WTC11 (cell line): ENCODE results near the gene AZIN2. TPM values are rescaled to one million over a fixed set of nuclear protein-coding genes. Genes with fewer than 3 reads are reported as not detected.
A peak's percentile ranks its signal among the peaks of the same experiment; 100 is the strongest.

Source experiments
- ATAC-seq: fragments of 200-7000 bp; cut with Tn5 transposase; 2 replicates; pipeline ENCODE4 v1.10.0; 2021; ENCODE audit warnings: mild to moderate bottlenecking, moderate library complexity
- CTCF ChIA-PET: fragments of 300-600 bp; sonication (Branson Sonifier 250); formaldehyde crosslinking; loops from one replicate; lab custom pipeline; 2021; ENCODE audit warnings: antibody characterized with exemption; lab: Charles Lee
- POLR2A ChIA-PET: fragments of 350-600 bp; sonication (Branson Sonifier 250); formaldehyde crosslinking; loops from one replicate; lab custom pipeline; 2021; ENCODE audit warnings: antibody characterized with exemption; lab: Charles Lee
- DNase-seq: peaks from one replicate; pipeline ENCODE4 v3.0.0; 2021; ENCODE audit warnings: low spot score
- H3K27ac Mint-ChIP-seq: 2 replicates; pipeline ENCODE4 v1.8.0; 2021; ENCODE audit warnings: mixed read lengths
- H3K27me3 Mint-ChIP-seq: 2 replicates; pipeline ENCODE4 v1.8.0; 2021; ENCODE audit warnings: low read depth, mild to moderate bottlenecking, moderate library complexity, mixed read lengths
- H3K36me3 Mint-ChIP-seq: 2 replicates; pipeline ENCODE4 v1.8.0; 2021; ENCODE audit warnings: mixed read lengths
- H3K4me1 Mint-ChIP-seq: 2 replicates; pipeline ENCODE4 v1.8.0; 2022; ENCODE audit warnings: mixed read lengths
- H3K4me3 Mint-ChIP-seq: 2 replicates; pipeline ENCODE4 v1.8.0; 2021; ENCODE audit warnings: mild to moderate bottlenecking, moderate library complexity, mixed read lengths
- H3K9me3 Mint-ChIP-seq: 2 replicates; pipeline ENCODE4 v1.8.0; 2021; ENCODE audit warnings: mixed read lengths
- CREB1 ChIP-seq: sonication (generic); formaldehyde crosslinking; IDR thresholded peaks from 2 replicates; pipeline ENCODE4 v1.8.0; 2023; ENCODE audit warnings: mild to moderate bottlenecking, missing genetic modification reagents
- FOXK1 ChIP-seq: sonication (generic); formaldehyde crosslinking; IDR thresholded peaks from 2 replicates; pipeline ENCODE4 v1.8.0; 2022; ENCODE audit warnings: mild to moderate bottlenecking, moderate library complexity, missing genetic modification reagents
- IRF2 ChIP-seq: sonication (generic); formaldehyde crosslinking; IDR thresholded peaks from 2 replicates; pipeline ENCODE4 v1.8.0; 2022; ENCODE audit warnings: low read depth, missing genetic modification reagents, borderline replicate concordance
- JUN ChIP-seq: sonication (generic); formaldehyde crosslinking; IDR thresholded peaks from 2 replicates; pipeline ENCODE4 v1.8.0; 2023; ENCODE audit warnings: mild to moderate bottlenecking, missing genetic modification reagents
- MYBL2 ChIP-seq: sonication (generic); formaldehyde crosslinking; IDR thresholded peaks from 2 replicates; pipeline ENCODE4 v1.8.1; 2023; ENCODE audit warnings: mild to moderate bottlenecking, moderate library complexity, missing genetic modification reagents
- NFYB ChIP-seq: sonication (generic); formaldehyde crosslinking; conservative IDR thresholded peaks from 2 replicates; pipeline ENCODE4 v1.8.0; 2022; ENCODE audit warnings: low read depth, missing genetic modification reagents
- SP1 ChIP-seq: sonication (generic); formaldehyde crosslinking; conservative IDR thresholded peaks from 2 replicates; pipeline ENCODE4 v1.8.1; 2022; ENCODE audit warnings: missing genetic modification reagents
- TEAD4 ChIP-seq: sonication (generic); formaldehyde crosslinking; IDR thresholded peaks from 2 replicates; pipeline ENCODE4 v1.8.0; 2022; ENCODE audit warnings: mild to moderate bottlenecking, missing genetic modification reagents
- ZBTB21 ChIP-seq: sonication (generic); formaldehyde crosslinking; IDR thresholded peaks from 2 replicates; pipeline ENCODE4 v1.8.1; 2023; ENCODE audit warnings: mild to moderate bottlenecking, missing genetic modification reagents, borderline replicate concordance
- ZNF263 ChIP-seq: sonication (generic); formaldehyde crosslinking; IDR thresholded peaks from 2 replicates; pipeline ENCODE4 v1.8.1; 2022; ENCODE audit warnings: low read depth, mild to moderate bottlenecking, moderate library complexity, missing genetic modification reagents
- ZNF396 ChIP-seq: fragments of 250-450 bp; sonication (Bioruptor Pico); IDR thresholded peaks from 2 replicates; pipeline ENCODE4 v1.8.0; 2021; ENCODE audit warnings: mild to moderate bottlenecking, moderate library complexity, borderline replicate concordance
- ZNF416 ChIP-seq: fragments of 250-450 bp; sonication (Bioruptor Pico); IDR thresholded peaks from 2 replicates; pipeline ENCODE4 v1.9.0; 2021; ENCODE audit warnings: mild to moderate bottlenecking, inconsistent platforms
- total RNA-seq: library from RNA; stranded (reverse); gene quantifications from 3 replicates; pipeline ENCODE4 v1.2.3, GENCODE V29; 2021
- TF ChIP-seq, protein P1 (sequence below): fragments of 200-600 bp; IDR thresholded peaks from 2 replicates; pipeline ENCODE4 v1.8.0; 2022; ENCODE audit warnings: antibody characterized with exemption
- TF ChIP-seq, protein P2 (sequence below): sonication (generic); formaldehyde crosslinking; IDR thresholded peaks from 2 replicates; pipeline ENCODE4 v1.8.1; 2022; ENCODE audit warnings: low read depth, mild to moderate bottlenecking, moderate library complexity, missing genetic modification reagents, borderline replicate concordance
- TF ChIP-seq, protein P3 (sequence below): sonication (generic); formaldehyde crosslinking; IDR thresholded peaks from 2 replicates; pipeline ENCODE4 v1.8.0; 2022; ENCODE audit warnings: mild to moderate bottlenecking, missing genetic modification reagents
- TF ChIP-seq, protein P4 (sequence below): fragments of 250-450 bp; sonication (Bioruptor Pico); IDR thresholded peaks from 2 replicates; pipeline ENCODE4 v2.1.2; 2022; ENCODE audit warnings: mild to moderate bottlenecking, moderate library complexity
- TF ChIP-seq, protein P5 (sequence below): sonication (generic); formaldehyde crosslinking; IDR thresholded peaks from 2 replicates; pipeline ENCODE4 v1.8.0; 2022; ENCODE audit warnings: mild to moderate bottlenecking, missing genetic modification reagents
- TF ChIP-seq, protein P6 (sequence below): sonication (generic); formaldehyde crosslinking; IDR thresholded peaks from 2 replicates; pipeline ENCODE4 v1.8.1; 2023; ENCODE audit warnings: mild to moderate bottlenecking, missing genetic modification reagents, moderate library complexity
- TF ChIP-seq, protein P7 (sequence below): fragments of 250-450 bp; sonication (Bioruptor Pico); IDR thresholded peaks from 2 replicates; pipeline ENCODE4 v1.9.0; 2021; ENCODE audit warnings: mild to moderate bottlenecking

Gene AZIN2
- total RNA-seq, 1 experiment from 2014 or later = 1.7 TPM

DNA sequence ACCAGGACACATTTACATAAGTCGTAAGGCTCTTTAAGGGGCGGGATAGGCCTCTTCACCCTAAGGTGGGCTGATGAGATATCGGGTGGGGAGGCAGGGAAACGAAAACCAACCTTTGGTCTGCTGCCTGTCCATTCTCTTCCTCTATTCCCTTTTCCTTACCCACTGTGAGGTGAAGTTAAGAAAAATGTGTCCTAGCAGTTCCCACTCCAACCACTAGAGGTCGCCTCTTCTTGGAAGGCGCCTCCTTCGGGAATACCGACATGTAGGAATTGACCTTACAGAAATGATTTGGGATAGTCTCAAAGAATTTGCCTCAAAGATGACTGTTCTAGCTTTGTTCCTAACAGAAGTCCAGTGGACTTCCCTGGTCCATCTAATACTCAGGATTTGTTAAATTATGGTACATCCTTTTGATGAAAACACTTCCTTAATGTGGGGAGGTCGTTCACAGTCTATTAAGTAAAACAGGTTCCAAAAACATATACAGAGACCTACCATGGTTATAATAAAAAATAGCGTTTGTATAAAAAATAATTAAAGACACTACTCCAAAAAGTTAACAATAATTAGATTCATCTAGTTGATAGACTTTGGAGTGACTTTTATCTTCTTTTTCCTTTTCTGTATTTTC is 14.1 kb downstream of the AZIN2 start:
- Mint-ChIP-seq H3K36me3 (no peaks in the 10 kb centered on the region), H3K4me3 (no peak overlapping the region), H3K9me3 (no peaks in the 10 kb centered on the region), H3K27ac (no peak overlapping the region), H3K27me3 (peaks cover 21% of the 10 kb centered on the region), H3K4me1 (peaks cover 16% of the 10 kb centered on the region)
- ChIA-PET POLR2A (no interaction called here), CTCF (interaction anchor here (0.9 to 3.2 kb wide), 10 partner anchors 9 to 203 kb away, joined by 3 to 21 read pairs (median 4); partner anchors contain the start of gene AZIN2)
- ATAC-seq = peak; percentile 38
- peak; percentile 82 for DNase-seq
- TF ChIP-seq TEAD4 (CRISPR knock-in tag) = no peak
- TF ChIP-seq FOXK1 (CRISPR knock-in tag) = no peak
- TF ChIP-seq, protein P1, sequence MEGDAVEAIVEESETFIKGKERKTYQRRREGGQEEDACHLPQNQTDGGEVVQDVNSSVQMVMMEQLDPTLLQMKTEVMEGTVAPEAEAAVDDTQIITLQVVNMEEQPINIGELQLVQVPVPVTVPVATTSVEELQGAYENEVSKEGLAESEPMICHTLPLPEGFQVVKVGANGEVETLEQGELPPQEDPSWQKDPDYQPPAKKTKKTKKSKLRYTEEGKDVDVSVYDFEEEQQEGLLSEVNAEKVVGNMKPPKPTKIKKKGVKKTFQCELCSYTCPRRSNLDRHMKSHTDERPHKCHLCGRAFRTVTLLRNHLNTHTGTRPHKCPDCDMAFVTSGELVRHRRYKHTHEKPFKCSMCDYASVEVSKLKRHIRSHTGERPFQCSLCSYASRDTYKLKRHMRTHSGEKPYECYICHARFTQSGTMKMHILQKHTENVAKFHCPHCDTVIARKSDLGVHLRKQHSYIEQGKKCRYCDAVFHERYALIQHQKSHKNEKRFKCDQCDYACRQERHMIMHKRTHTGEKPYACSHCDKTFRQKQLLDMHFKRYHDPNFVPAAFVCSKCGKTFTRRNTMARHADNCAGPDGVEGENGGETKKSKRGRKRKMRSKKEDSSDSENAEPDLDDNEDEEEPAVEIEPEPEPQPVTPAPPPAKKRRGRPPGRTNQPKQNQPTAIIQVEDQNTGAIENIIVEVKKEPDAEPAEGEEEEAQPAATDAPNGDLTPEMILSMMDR = peak; percentile 97
- TF ChIP-seq, protein P2, sequence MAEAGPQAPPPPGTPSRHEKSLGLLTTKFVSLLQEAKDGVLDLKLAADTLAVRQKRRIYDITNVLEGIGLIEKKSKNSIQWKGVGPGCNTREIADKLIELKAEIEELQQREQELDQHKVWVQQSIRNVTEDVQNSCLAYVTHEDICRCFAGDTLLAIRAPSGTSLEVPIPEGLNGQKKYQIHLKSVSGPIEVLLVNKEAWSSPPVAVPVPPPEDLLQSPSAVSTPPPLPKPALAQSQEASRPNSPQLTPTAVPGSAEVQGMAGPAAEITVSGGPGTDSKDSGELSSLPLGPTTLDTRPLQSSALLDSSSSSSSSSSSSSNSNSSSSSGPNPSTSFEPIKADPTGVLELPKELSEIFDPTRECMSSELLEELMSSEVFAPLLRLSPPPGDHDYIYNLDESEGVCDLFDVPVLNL (CRISPR knock-in tag) = no peak
- TF ChIP-seq, protein P3, sequence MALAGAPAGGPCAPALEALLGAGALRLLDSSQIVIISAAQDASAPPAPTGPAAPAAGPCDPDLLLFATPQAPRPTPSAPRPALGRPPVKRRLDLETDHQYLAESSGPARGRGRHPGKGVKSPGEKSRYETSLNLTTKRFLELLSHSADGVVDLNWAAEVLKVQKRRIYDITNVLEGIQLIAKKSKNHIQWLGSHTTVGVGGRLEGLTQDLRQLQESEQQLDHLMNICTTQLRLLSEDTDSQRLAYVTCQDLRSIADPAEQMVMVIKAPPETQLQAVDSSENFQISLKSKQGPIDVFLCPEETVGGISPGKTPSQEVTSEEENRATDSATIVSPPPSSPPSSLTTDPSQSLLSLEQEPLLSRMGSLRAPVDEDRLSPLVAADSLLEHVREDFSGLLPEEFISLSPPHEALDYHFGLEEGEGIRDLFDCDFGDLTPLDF = no peak

DNA sequence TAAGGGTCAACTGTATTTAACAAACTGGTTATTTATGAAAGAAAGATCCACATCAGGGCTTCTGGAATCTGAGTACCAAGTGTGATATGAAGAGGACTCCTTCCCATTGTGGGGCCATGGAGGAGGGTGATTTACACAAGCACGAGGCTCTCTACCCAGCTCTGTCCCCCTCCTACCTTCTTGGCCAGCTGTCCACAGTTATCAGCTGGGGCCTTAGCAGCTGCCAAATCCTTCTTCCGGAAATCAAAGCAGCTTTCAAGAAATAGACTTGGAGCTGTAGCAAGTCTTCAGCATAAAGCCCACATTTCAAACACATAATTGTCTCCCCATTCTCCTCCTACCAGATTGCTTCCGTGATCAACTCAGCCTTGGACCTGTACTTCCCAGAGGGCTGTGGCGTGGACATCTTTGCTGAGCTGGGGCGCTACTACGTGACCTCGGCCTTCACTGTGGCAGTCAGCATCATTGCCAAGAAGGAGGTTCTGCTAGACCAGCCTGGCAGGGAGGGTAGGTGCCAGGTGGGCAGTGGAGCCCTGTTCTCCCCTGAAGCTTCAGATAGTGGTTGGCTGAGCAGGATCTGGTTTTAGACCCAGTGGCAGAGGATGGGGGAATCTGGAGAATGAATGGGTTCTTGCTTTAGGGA is 15.5 kb downstream of the AZIN2 start:
- Mint-ChIP-seq H3K9me3 (no peaks in the 10 kb centered on the region), H3K4me3 (no peak overlapping the region), H3K4me1 (peaks cover 21% of the 10 kb centered on the region), H3K27me3 (peaks cover 24% of the 10 kb centered on the region), H3K36me3 (no peaks in the 10 kb centered on the region), H3K27ac (no peak overlapping the region)
- CTCF ChIA-PET = interaction anchor here (0.6 to 2.2 kb wide), 11 partner anchors 10 to 375 kb away, joined by 3 to 9 read pairs (median 3); no protein-coding TSS in a partner anchor
- POLR2A ChIA-PET = interaction anchor here (0.5 kb wide), 1 partner anchor 293 kb away, joined by 4 read pairs; no protein-coding TSS in a partner anchor
- TF ChIP-seq, protein P4, sequence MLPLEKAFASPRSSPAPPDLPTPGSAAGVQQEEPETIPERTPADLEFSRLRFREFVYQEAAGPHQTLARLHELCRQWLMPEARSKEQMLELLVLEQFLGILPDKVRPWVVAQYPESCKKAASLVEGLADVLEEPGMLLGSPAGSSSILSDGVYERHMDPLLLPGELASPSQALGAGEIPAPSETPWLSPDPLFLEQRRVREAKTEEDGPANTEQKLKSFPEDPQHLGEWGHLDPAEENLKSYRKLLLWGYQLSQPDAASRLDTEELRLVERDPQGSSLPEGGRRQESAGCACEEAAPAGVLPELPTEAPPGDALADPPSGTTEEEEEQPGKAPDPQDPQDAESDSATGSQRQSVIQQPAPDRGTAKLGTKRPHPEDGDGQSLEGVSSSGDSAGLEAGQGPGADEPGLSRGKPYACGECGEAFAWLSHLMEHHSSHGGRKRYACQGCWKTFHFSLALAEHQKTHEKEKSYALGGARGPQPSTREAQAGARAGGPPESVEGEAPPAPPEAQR (CRISPR knock-in tag) = no peak
- TF ChIP-seq, protein P2 (CRISPR knock-in tag) = no peak
- TF ChIP-seq ZNF396 (CRISPR knock-in tag) (no peak), ZNF263 (CRISPR knock-in tag) (no peak), IRF2 (CRISPR knock-in tag) (no peak), MYBL2 (CRISPR knock-in tag) (no peak)
- DNase-seq (no peak), ATAC-seq (no peak)

DNA sequence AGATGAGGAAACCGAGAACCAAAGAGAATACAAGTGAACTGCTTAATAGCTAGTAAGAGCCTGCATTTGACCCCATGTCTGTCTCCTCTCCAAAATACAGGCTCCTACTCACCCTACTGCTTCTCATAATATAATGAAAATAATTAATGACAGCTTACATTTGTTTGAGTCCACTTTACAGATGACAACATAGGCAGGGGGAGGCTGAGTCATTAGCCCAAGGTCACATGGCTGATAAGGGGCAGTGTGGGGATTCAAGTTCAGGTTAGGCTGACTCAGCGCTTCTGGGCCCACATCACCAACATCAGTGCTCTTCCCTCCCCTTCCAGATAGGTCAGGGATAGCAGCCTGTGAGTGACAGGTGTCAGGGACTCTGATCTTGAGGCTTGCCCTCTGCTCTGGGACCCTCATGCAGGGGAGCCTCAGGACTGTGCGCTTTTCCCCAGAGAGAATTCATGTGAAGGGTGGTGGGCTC is 16.2 kb downstream of the AZIN2 start:
- ChIA-PET CTCF (interaction anchor here (0.6 to 1.8 kb wide), 4 partner anchors 11 to 198 kb away, joined by 3 to 9 read pairs (median 4); no protein-coding TSS in a partner anchor), POLR2A (no interaction called here)
- H3K4me3 Mint-ChIP-seq = no peak overlapping the region
- TF ChIP-seq, protein P5, sequence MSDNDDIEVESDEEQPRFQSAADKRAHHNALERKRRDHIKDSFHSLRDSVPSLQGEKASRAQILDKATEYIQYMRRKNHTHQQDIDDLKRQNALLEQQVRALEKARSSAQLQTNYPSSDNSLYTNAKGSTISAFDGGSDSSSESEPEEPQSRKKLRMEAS (CRISPR knock-in tag) = no peak
- no peak for TF ChIP-seq CREB1
- TF ChIP-seq, protein P2 (CRISPR knock-in tag) = no peak
- TF ChIP-seq ZNF416 (CRISPR knock-in tag) = no peak
- TF ChIP-seq, protein P6, sequence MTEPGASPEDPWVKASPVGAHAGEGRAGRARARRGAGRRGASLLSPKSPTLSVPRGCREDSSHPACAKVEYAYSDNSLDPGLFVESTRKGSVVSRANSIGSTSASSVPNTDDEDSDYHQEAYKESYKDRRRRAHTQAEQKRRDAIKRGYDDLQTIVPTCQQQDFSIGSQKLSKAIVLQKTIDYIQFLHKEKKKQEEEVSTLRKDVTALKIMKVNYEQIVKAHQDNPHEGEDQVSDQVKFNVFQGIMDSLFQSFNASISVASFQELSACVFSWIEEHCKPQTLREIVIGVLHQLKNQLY (CRISPR knock-in tag) = no peak
- TF ChIP-seq, protein P7, sequence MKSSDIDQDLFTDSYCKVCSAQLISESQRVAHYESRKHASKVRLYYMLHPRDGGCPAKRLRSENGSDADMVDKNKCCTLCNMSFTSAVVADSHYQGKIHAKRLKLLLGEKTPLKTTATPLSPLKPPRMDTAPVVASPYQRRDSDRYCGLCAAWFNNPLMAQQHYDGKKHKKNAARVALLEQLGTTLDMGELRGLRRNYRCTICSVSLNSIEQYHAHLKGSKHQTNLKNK (CRISPR knock-in tag) = no peak
- TF ChIP-seq JUN (CRISPR knock-in tag) = no peak
- no peak for TF ChIP-seq SP1 (CRISPR knock-in tag)
- no peak for TF ChIP-seq ZBTB21 (CRISPR knock-in tag)
- no peak for TF ChIP-seq NFYB
- TF ChIP-seq ZNF396 (CRISPR knock-in tag) = no peak

More for the DNA sequence above, 16.2 kb downstream of the AZIN2 start:
- DNase-seq (no peak), ATAC-seq (no peak)
- no peak overlapping the region for H3K27ac Mint-ChIP-seq
- H3K9me3 Mint-ChIP-seq = no peaks in the 10 kb centered on the region
- no peaks in the 10 kb centered on the region for H3K36me3 Mint-ChIP-seq
- H3K27me3 Mint-ChIP-seq = peaks cover 29% of the 10 kb centered on the region
- peaks cover 21% of the 10 kb centered on the region for H3K4me1 Mint-ChIP-seq
